HUES64 (cell line): Measurements from ENCODE around the gene PPM1H.
"Not testable (repeated sequence)": the region's sequence is repeated elsewhere in the genome, so short reads cannot be mapped to it uniquely, and the experiment has no call there.

ENCODE experiments used
- H3K27ac ChIP-seq: 2 replicates; pipeline ENCODE4 v1.7.0; 2013; ENCODE audit warnings: low read depth, low read length, inconsistent platforms
- H3K27me3 ChIP-seq: 2 replicates; pipeline ENCODE4 v1.6.1; 2013; ENCODE audit warnings: mild to moderate bottlenecking, low read length; ENCODE audit not compliant: insufficient read depth
- H3K36me3 ChIP-seq: 2 replicates; pipeline ENCODE4 v1.6.1; 2013; ENCODE audit warnings: mild to moderate bottlenecking, low read length; ENCODE audit not compliant: insufficient read depth
- H3K4me1 ChIP-seq: 2 replicates; pipeline ENCODE4 v1.6.1; 2013; ENCODE audit warnings: mild to moderate bottlenecking, low read length, moderate library complexity; ENCODE audit not compliant: insufficient read depth
- H3K4me3 ChIP-seq: 2 replicates; pipeline ENCODE4 v1.5.1; 2013; ENCODE audit warnings: mild to moderate bottlenecking, low read length, moderate library complexity
- H3K9ac ChIP-seq: 2 replicates; pipeline ENCODE4 v1.6.1; 2013; ENCODE audit warnings: mild to moderate bottlenecking, low read depth, low read length
- H3K9me3 ChIP-seq: 2 replicates; pipeline ENCODE4 v1.6.1; 2013; ENCODE audit warnings: low read depth, low read length; ENCODE audit not compliant: insufficient read depth
- WGBS: fragments of 150-250, 120-280 bp; methylation state at CpG from one replicate; pipeline ENCODE4 v1.1.7; 2013; ENCODE audit warnings: missing lambda C conversion rate; 5-methylcytosine and 5-hydroxymethylcytosine counted together

Gene PPM1H

GRCh38 chr12:62730649-62731048 lies 204.3 kb downstream of the PPM1H start:
- 95% methylated on average over 2 of the region's 2 CpGs for whole genome bisulfite sequencing
- no peak overlapping the region for H3K9ac ChIP-seq
- no peaks in the 10 kb centered on the region; the same call in 1 of the 2 replicates for H3K36me3 ChIP-seq
- H3K27me3 ChIP-seq = no peaks in the 10 kb centered on the region
- H3K4me3 ChIP-seq = no peak overlapping the region
- H3K9me3 ChIP-seq = no peaks in the 10 kb centered on the region
- H3K4me1 ChIP-seq = peaks cover 32% of the 10 kb centered on the region
- peak overlapping the region; percentile 15; the same call in 1 of the 2 replicates for H3K27ac ChIP-seq

- H3K4me1 ChIP-seq = peaks cover 39% of the 10 kb centered on the region
- H3K4me3 ChIP-seq, H3K36me3 ChIP-seq, H3K9me3 ChIP-seq, H3K27me3 ChIP-seq, H3K27ac ChIP-seq: not testable (repeated sequence)
- 49% methylated on average over 12 of the region's 13 CpGs for WGBS
- H3K9ac ChIP-seq = peak overlapping the region; percentile 36; the same call in 1 of the 2 replicates
These were observed 205.1 kb downstream of the PPM1H start for GRCh38 chr12:62729579-62730544.

GRCh38 chr12:62728741-62729140 lies 206.2 kb downstream of the PPM1H start:
- Histone ChIP-seq H3K9ac (peak overlapping the region; percentile 5; the same call in 1 of the 2 replicates), H3K4me3 (no peak overlapping the region), H3K4me1 (peaks cover 50% of the 10 kb centered on the region), H3K27ac (peak overlapping the region; percentile 25; the same call in 1 of the 2 replicates), H3K36me3 (no peaks in the 10 kb centered on the region), H3K27me3 (no peaks in the 10 kb centered on the region), H3K9me3 (no peaks in the 10 kb centered on the region)
- 91% methylated on average over 2 of the region's 2 CpGs for WGBS

GRCh38 chr12:62726471-62726980 lies 208.4 kb downstream of the PPM1H start:
- WGBS = 95% methylated on average over 6 of the region's 6 CpGs
- Histone ChIP-seq H3K27ac (peak overlapping the region; percentile 22; the same call in 1 of the 2 replicates), H3K27me3 (no peaks in the 10 kb centered on the region)

GRCh38 chr12:62725781-62726180 lies 209.2 kb downstream of the PPM1H start:
- H3K4me3 ChIP-seq = no peak overlapping the region
- no peaks in the 10 kb centered on the region for H3K9me3 ChIP-seq
- WGBS = 96% methylated on average over 1 of the region's 1 CpG
- peak overlapping the region; percentile 63; the same call in 1 of the 2 replicates for H3K27ac ChIP-seq
- H3K4me1 ChIP-seq = peaks cover 50% of the 10 kb centered on the region
- H3K27me3 ChIP-seq = no peaks in the 10 kb centered on the region
- no peaks in the 10 kb centered on the region for H3K36me3 ChIP-seq
- no peak overlapping the region for H3K9ac ChIP-seq

More at GRCh38 chr12:62726471-62726980, 208.4 kb downstream of the PPM1H start:
- Histone ChIP-seq H3K9me3 (no peaks in the 10 kb centered on the region), H3K36me3 (no peaks in the 10 kb centered on the region), H3K4me3 (no peak overlapping the region), H3K4me1 (peaks cover 50% of the 10 kb centered on the region), H3K9ac (no peak overlapping the region)

- Histone ChIP-seq H3K9me3 (no peaks in the 10 kb centered on the region), H3K27me3 (no peaks in the 10 kb centered on the region), H3K36me3 (no peaks in the 10 kb centered on the region), H3K27ac (peak overlapping the region; percentile 63), H3K4me3 (no peak overlapping the region; the same call in 1 of the 2 replicates), H3K9ac (no peak overlapping the region; the same call in 1 of the 2 replicates), H3K4me1 (peaks cover 43% of the 10 kb centered on the region)
- WGBS = 47% methylated on average over 4 of the region's 4 CpGs
These were observed 210.0 kb downstream of the PPM1H start for GRCh38 chr12:62724947-62725451.

GRCh38 chr12:62724285-62724684 lies 210.7 kb downstream of the PPM1H start:
- Histone ChIP-seq H3K27me3 (no peaks in the 10 kb centered on the region), H3K9ac (no peak overlapping the region), H3K4me1 (peaks cover 39% of the 10 kb centered on the region), H3K27ac (peak overlapping the region; percentile 14; the same call in 1 of the 2 replicates), H3K36me3 (no peaks in the 10 kb centered on the region; the same call in 1 of the 2 replicates), H3K4me3 (no peak overlapping the region), H3K9me3 (no peaks in the 10 kb centered on the region)
- 88% methylated on average over 3 of the region's 3 CpGs for WGBS

GRCh38 chr12:62722971-62723680 lies 211.8 kb downstream of the PPM1H start:
- Histone ChIP-seq H3K4me3 (no peak overlapping the region), H3K9me3 (no peaks in the 10 kb centered on the region), H3K4me1 (peaks cover 28% of the 10 kb centered on the region), H3K36me3 (no peaks in the 10 kb centered on the region; the same call in 1 of the 2 replicates), H3K27ac (no peak overlapping the region), H3K9ac (no peak overlapping the region), H3K27me3 (no peaks in the 10 kb centered on the region)
- WGBS = 96% methylated on average over 3 of the region's 3 CpGs

- H3K27me3 ChIP-seq = no peaks in the 10 kb centered on the region
- no peak overlapping the region for H3K27ac ChIP-seq
- no peak overlapping the region for H3K9ac ChIP-seq
- no peaks in the 10 kb centered on the region; the same call in 1 of the 2 replicates for H3K36me3 ChIP-seq
- peaks cover 29% of the 10 kb centered on the region for H3K4me1 ChIP-seq
- no peak overlapping the region for H3K4me3 ChIP-seq
- no peaks in the 10 kb centered on the region for H3K9me3 ChIP-seq
- WGBS = 89% methylated on average over 8 of the region's 8 CpGs
These were observed 214.2 kb downstream of the PPM1H start for GRCh38 chr12:62720661-62721330.

GRCh38 chr12:62720025-62720424 lies 214.9 kb downstream of the PPM1H start:
- Histone ChIP-seq H3K36me3 (no peaks in the 10 kb centered on the region; the same call in 1 of the 2 replicates), H3K9ac (no peak overlapping the region), H3K4me3 (no peak overlapping the region), H3K27me3 (no peaks in the 10 kb centered on the region), H3K27ac (no peak overlapping the region), H3K4me1 (peaks cover 24% of the 10 kb centered on the region), H3K9me3 (no peaks in the 10 kb centered on the region)
- WGBS = 100% methylated on average over 1 of the region's 2 CpGs
